AG08395 (cell line): Measurements from ENCODE around the gene GAREM1.
"Not testable (repeated sequence)": the region's sequence is repeated elsewhere in the genome, so short reads cannot be mapped to it uniquely, and the experiment has no call there.

Experiments
- DNase-seq: peaks from one replicate; pipeline ENCODE4 v3.0.0; 2012; ENCODE audit warnings: mixed read lengths, low spot score

The GAREM1 gene

GRCh38 chr18:32470714-32471633, at the start of gene GAREM1:
Gene GAREM1, minus strand, starts transcription at chr18:32470882. Its CDS starts 454 bp downstream, at chr18:32470428.
- DNase-seq = peak; percentile 98

DNA sequence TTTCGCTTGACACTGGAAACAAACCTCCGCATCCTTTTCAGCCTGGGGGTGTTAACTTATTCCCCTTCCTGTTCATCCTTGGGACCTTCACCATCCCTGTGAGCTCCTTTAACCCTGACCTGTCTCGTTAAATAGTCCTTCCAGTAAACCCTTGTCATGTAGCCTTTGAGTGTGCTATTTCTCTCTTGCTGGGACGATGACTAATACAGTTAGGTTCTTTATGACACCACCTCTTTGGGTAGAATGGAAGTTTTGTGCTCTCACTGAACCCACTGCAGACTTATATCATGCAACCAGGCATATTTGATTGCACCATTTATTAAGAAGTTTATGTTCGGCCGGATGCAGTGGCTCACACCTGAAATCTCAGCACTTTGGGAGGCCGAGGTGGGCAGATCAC, 40.5 kb upstream of the GAREM1 start:
- DNase-seq = no peak

GRCh38 chr18:32509111-32509510, 38.4 kb upstream of the GAREM1 start:
- DNase-seq = no peak

GRCh38 chr18:32507093-32507492, 36.4 kb upstream of the GAREM1 start:
- DNase-seq = no peak

DNA sequence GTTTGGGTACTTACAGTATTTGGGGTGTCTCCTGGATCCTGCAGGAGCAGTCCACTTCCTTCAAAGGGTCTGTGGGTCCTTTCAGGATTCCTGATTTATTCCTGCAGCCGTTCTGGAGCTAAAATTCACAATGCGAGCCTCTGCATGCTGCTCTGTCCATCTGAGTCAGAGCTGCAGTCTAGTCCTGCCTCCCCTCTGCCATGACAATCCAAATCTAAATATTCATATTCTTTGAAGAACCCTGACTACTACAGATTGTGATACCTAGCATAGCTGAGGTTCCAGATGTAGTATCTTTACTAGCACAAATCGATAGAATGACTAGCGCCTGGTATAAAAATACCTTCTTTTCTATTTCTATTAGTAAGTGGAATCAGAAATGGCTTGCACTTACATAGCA, 31.3 kb upstream of the GAREM1 start:
- no peak for DNase-seq

DNA sequence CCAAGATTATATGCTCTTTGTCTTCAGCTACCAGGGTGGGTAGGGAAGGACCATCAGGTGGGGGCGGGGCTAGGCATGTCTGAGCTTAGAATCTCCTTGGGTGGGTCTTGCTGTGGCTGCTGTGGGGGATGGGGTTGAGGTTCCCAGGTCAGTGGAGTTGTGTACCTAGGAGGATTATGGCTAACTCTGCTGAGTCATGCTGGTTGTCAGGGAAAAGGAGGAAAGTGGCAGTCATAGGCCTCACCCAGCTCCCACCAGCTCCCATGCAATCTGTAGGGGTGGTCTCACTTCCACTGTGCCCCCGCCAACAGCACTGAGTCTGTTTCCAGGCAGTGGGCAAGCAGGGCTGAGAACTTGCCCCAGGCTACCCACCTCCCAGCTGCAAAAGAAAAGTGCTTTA, 30.6 kb upstream of the GAREM1 start:
- not testable (repeated sequence) for DNase-seq

GRCh38 chr18:32483002-32483401, 12.3 kb upstream of the GAREM1 start:
- no peak for DNase-seq

- DNase-seq = no peak
Observed at GRCh38 chr18:32482117-32482516, 11.4 kb upstream of the GAREM1 start.

- no peak for DNase-seq
Observed at GRCh38 chr18:32480581-32480980, 9.9 kb upstream of the GAREM1 start.

DNA sequence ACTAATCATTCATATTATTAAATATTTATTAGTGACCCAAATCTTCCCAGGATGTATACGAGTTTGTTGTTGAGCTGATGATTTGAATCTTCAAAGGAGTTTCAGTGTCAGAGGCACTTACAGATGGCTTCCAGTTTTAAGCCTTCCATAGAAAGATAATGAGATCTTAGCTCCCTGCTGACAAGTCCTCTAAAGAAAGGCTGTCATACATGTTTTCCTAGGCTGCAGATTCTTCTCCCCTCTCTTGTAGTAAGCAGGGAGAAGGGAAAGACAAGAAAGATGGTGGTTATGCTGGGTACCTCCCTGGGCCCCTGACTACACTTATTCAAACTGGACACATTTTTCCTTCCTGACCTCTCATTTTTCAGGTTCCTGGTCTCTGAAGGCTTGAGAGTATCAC, 8.1 kb upstream of the GAREM1 start:
- DNase-seq = no peak

GRCh38 chr18:32478317-32478716, 7.6 kb upstream of the GAREM1 start:
- DNase-seq = no peak

- DNase-seq = no peak
Observed at GRCh38 chr18:32476106-32476505, 5.4 kb upstream of the GAREM1 start.

DNA sequence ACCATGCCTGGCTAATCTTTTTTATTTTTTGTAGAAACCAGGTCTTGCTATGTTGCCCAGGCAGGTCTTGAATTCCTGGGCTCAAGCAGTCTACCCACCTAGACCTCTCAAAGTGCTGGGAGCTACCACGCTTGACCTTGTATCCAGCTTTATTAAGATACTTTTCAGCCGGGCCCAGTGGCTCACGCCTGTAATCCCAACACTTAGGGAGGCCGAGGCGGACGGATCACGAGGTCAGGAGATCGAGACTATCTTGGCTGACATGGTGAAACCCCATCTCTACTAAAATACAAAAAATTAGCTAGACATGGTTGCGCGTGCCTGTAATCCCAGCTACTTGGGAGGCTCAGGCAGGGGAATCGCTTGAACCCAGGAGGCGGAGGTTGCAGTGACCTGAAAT, 4.4 kb upstream of the GAREM1 start:
- not testable (repeated sequence) for DNase-seq

DNA sequence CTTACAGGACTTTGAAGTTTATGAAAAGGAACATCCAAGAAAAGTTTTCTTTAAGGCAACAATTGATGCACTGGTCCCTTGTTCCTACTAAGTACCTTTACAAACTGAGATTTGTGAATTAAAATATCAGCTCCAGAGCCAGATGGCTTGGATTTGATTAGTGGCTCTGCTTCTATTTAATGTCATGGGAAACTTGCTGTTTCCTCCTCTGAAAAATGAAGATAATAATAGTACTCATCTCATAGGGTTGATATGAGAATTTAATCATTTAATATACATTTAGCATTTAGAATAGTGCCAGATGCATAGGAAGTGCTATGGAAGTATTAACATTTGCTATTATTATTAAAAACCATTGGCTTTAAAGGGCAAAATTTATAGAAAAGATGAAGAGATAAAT, 2.6 kb upstream of the GAREM1 start:
- DNase-seq = no peak

DNA sequence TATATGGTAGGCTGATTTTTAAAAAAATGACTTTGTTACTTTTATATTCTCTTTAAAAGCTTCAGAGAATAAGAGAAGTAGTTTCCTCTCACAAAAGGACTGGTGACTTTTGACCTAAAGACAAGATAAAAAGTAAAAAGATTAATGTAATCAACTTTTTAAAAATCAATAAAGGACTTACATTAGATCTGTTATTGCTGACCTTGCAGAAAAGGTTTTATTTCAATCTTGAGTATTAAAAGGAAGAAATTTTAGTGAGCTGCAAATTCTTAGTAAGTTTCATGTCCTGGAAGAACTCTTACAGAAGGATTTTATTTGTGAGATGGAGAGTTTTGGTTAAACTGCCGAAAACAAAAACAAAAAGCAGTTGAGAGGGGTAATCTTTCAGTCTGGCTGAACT, 2.2 kb upstream of the GAREM1 start:
- DNase-seq = no peak

- DNase-seq = no peak
Observed at GRCh38 chr18:32470460-32470713, 295 bp downstream of the GAREM1 start.

GRCh38 chr18:32469691-32470459, 807 bp downstream of the GAREM1 start:
- peak; percentile 6 for DNase-seq

- DNase-seq = peak; percentile 35
Observed at GRCh38 chr18:32469190-32469651, 1.5 kb downstream of the GAREM1 start.

DNA sequence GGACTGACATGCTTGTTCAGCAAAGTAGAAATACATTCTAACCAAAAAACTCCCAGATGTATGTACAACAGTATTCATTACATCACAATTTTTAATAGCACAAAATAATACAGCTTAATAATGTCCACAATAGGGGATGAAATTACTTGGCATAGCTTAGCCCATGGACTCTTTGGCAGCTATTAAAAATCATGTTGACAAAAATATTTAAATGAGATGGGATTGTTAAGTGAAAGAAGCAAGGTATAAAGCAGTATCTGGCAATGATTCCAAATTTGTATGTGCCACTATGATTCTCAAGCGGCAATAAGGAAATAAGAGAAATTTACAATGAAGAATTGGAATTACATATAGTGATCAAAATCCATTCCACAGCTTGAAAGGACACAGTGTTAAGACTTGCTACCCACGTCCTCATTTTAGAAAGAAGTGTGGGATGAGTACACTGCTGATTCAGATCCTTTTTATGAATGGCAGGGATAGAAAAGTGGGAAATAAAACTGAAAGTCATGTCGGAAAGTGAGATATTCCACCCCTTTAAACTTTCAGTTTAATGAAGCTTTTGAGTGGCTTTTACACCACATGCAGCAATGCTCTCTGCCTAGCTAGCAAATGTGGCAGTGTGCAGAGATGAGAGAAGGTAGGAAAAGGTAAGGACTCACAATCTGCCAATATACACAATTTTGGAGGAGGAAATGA, 2.4 kb downstream of the GAREM1 start:
- no peak for DNase-seq

- DNase-seq = no peak
Observed at GRCh38 chr18:32461709-32462272, 8.9 kb downstream of the GAREM1 start.

GRCh38 chr18:32460171-32460731, 10.4 kb downstream of the GAREM1 start:
- DNase-seq = no peak
